ENCODE measurements around the gene CTDSP2.
"Not testable (repeated sequence)": the region's sequence is repeated elsewhere in the genome, so short reads cannot be mapped to it uniquely, and the experiment has no call there.

Gene CTDSP2

DNA sequence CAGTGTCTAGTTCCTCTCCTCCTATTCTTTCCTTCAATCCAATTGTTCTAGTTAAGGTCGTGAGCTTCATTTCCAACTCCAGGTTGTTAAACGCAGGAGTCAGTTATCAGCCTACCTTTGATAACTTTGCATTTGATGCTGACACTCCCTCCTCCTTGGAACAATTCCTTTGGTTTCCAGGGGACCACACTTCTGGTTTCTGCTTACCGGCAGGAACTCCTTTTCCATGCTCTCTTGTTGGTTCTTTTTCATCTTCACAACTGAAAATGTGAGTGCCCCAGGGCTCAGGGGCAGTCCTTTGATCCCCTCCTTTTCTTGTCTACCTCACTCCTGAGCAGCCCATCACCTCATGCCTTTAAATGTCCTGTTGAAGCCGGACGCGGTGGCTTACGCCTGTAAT, 69.2 kb downstream of the CTDSP2 start:
- DNase-seq = no peak

- DNase-seq = no peak
Measured at GRCh38 chr12:57776247-57776587, 70.3 kb downstream of the CTDSP2 start.

GRCh38 chr12:57775563-57776246, 70.8 kb downstream of the CTDSP2 start:
- no peak for DNase-seq

DNA sequence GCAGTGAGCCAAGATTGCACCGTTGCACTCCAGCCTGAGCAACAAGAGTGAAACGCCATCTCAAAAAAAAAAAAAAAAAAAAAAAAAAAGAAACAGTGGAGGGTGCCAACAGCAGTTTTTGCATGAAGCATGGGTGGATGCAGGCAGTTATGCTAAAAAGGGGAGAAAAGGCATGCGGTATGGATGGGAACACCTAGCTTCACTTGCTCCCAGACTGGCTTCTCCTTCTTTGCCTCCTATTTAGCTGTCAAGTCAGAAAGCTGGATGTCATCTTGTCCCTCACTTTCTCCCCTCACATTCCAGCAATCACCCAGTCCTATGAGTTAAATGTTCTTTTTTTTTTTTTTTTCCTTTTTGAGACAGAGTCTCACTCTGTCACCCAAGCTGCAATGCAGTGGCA, 71.5 kb downstream of the CTDSP2 start:
- no peak for DNase-seq

DNA sequence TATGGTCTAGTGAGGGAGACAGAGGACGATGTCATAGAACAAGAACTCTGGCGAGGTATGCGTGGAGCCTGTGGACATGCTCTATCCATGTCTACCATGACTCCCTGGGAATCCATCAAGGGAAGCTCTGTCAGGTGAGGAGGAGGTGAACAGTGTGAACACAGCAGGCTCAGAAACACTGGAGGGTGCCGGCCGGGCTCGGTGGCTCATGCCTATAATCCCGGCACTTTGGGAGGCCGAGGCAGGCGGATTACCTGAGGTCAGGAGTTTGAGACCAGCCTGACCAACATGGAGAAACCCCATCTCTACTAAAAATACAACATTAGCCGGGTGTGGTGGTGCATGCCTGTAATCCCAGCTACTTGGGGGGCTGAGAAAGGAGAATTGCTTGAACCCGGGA, 71.9 kb downstream of the CTDSP2 start:
- DNase-seq = not testable (repeated sequence)

DNA sequence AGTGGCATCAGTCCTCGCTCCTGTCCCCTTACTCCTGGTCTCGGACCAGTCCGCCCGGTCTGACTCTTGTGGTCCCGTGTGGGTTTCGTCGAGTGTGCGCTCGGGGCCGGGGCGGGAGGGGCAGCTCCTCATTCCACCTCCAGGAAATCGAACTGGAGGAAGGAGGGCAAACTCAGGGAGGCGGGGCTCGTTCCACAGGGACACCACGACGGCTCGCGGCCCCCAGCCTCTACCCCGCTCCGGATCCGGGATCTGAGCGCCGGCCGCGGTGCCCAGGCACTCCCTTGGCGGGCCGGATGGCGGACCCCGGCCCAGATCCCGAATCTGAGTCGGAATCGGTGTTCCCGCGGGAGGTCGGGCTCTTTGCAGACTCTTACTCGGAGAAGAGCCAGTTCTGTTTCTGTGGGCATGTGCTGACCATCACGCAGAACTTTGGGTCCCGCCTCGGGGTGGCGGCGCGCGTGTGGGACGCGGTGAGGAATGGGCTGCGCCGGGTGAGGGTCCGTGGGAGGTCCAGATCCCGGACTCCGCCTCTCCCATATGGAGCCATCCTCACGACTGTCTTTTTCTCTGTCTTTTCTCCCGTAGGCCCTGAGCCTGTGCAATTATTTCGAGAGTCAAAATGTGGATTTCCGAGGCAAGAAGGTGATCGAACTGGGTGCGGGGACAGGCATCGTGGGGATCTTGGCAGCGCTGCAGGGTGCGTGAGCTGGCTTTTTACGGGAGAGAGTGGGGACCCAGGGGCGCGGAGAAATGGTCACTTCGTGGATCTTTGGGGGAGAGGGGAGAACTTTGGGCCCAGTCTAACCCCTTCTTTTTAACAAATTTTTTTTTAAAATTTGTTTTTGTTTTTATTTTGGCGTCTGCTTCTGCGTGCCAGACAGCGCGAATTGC, 73.9 kb downstream of the CTDSP2 start, which contains the start of gene EEF1AKMT3:
TSS of gene EEF1AKMT3 (plus strand) at position 186 of the 894 bp plus-strand sequence. CDS start at position 297, 111 bp downstream.
- no peak for DNase-seq

- peak; percentile 91 for DNase-seq
Measured at GRCh38 chr12:57771873-57772428, 74.6 kb downstream of the CTDSP2 start, which contains the start of gene METTL1. TSS of gene METTL1 (minus strand) at chr12:57772105. CDS start at chr12:57772083, 22 bp downstream.

DNA sequence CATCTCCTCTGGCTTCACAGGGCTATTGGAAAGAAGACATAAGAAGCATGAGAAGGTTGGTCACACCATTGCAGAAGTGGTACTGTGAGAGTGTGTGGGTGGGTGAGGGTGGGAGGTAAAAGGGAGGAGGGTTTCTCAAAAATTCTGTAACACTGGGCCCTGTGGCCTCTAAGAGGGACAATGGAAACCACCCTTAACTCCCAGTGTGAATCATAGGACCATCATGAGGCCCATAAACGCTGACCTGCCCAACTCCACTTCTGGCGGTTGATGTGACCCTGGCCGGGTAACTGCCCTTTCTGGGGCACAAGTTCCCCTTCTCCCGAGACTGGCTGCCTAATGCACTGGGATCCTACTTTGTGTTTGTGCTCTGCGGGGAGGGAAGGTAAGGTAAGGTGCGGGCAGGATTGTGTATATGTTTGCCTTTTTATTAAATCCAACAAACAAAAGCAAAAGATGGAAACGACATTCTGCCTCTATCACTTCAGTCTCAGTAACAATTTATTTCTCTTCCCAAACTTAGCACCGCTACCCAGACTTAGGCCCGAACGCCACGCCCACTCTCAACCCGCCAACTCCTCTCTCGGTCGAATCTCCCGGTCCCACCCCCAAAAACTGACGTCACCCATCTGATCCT, 75.2 kb downstream of the CTDSP2 start:
- DNase-seq = peak; percentile 90

GRCh38 chr12:57770734-57771133, 75.8 kb downstream of the CTDSP2 start:
- DNase-seq = no peak
